Mucosa of descending colon (tissue), 3 donors: ENCODE results near the gene FTO. TPM values are rescaled to one million over a fixed set of nuclear protein-coding genes. Genes with fewer than 3 reads are reported as not detected.

Experiments used
- ATAC-seq: fragments of 200-7000 bp; cut with Tn5 transposase; one replicate; pipeline ENCODE4 v1.9.1; 2020; ENCODE audit warnings: mild to moderate bottlenecking, moderate library complexity
- DNase-seq, 3 donors: peaks; one replicate each; pipeline ENCODE4 v3.0.0-alpha.2; 2020
- H3K36me3 ChIP-seq: fragments of 200-600 bp; one replicate; pipeline ENCODE4 v1.8.0; 2021; ENCODE audit warnings: low read depth, mild to moderate bottlenecking
- H3K4me1 ChIP-seq: fragments of 200-600 bp; one replicate; pipeline ENCODE4 v1.8.0; 2021; ENCODE audit warnings: low read depth, mild to moderate bottlenecking
- H3K4me3 ChIP-seq: fragments of 200-600 bp; one replicate; pipeline ENCODE4 v1.8.0; 2021; ENCODE audit warnings: mild to moderate bottlenecking
- H3K9me3 ChIP-seq: fragments of 200-600 bp; one replicate; pipeline ENCODE4 v1.8.0; 2021; ENCODE audit warnings: mild to moderate bottlenecking
- intact Hi-C, 2 donors: fragments of 100-400 bp; cut with DNase I in 1 of 2; cut with micrococcal nuclease in 1 of 2; formaldehyde crosslinking; loops; one replicate each; pipeline versions ENCODE4 v1.11.0 to v1.11.1; 2022; cut with DNase I, micrococcal nuclease
- total RNA-seq, 3 donors: library from RNA; stranded (reverse); fragmentation: NEBNext Ultra II Directional in 2 of 3; extraction: Animal tissue kit (Norgen Biotek cat#: 25700) in 2 of 3; gene quantifications; one replicate each; pipeline versions ENCODE4 v1.2.1 to v1.2.4, GENCODE V29; 2021 to 2023
- TF ChIP-seq, protein P1 (sequence below): fragments of 200-600 bp; IDR thresholded peaks from one replicate; pipeline ENCODE4 v1.8.0; 2022; ENCODE audit warnings: antibody characterized with exemption, mild to moderate bottlenecking
- donor health status: DM: no; HTN: no; CAD: no; lungs with moderate emphysema.
- donor health status: DM: no; HTN: no; CAD: no.
- donor health status: DM: no; HTN: yes; CAD: no.

The FTO gene
- total RNA-seq, 3 donors from 2014 or later, result 38.0 to 81.7 (median 39.1) TPM

DNA sequence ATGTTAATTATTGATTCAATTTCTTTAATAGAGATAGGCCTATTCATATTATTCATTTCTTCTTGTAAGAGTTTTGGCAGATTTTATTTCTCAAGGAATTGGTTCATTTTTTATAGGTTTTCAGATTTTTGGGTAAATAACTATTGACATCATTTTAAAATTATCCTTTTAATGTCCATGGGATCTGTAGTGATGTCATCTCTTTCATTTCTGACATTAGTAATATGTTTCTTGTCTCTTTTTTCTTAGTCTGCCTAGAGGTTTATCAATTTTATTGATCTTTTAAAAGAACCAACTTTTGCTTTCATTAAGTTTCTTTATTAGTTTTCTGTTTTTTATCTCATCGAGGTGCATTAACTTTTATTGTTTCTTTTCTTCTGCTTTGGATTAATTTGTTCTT, 162.6 kb downstream of the FTO start:
- Histone ChIP-seq H3K4me3 (no peak overlapping the region), H3K9me3 (no peaks in the 10 kb centered on the region), H3K36me3 (no peaks in the 10 kb centered on the region), H3K4me1 (no peaks in the 10 kb centered on the region)
- DNase-seq (no peak), ATAC-seq (no peak)
- TF ChIP-seq, protein P1, sequence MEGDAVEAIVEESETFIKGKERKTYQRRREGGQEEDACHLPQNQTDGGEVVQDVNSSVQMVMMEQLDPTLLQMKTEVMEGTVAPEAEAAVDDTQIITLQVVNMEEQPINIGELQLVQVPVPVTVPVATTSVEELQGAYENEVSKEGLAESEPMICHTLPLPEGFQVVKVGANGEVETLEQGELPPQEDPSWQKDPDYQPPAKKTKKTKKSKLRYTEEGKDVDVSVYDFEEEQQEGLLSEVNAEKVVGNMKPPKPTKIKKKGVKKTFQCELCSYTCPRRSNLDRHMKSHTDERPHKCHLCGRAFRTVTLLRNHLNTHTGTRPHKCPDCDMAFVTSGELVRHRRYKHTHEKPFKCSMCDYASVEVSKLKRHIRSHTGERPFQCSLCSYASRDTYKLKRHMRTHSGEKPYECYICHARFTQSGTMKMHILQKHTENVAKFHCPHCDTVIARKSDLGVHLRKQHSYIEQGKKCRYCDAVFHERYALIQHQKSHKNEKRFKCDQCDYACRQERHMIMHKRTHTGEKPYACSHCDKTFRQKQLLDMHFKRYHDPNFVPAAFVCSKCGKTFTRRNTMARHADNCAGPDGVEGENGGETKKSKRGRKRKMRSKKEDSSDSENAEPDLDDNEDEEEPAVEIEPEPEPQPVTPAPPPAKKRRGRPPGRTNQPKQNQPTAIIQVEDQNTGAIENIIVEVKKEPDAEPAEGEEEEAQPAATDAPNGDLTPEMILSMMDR, result no peak
- intact Hi-C loops, result no loop called here

DNA sequence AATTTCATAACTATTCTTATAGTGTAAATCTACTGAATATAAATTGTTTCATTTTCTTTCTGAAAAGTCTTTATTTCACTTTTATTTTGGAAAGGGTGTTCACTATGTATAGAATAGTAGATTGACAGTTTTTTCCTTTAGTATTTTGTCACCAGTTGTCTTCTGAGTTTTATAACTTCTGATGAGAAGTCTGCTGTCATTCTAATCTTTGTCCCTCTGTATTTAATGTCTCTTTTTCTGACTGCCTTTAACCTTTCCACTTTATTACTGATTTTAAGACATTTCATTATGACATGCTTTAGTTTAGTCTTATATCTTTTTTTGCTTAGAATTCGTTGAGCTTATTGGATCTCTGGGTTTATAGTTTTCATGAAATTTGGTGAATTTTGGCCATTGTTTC, 166.9 kb downstream of the FTO start:
- ATAC-seq, result no peak
- Histone ChIP-seq H3K4me1 (no peaks in the 10 kb centered on the region), H3K36me3 (no peaks in the 10 kb centered on the region), H3K9me3 (no peaks in the 10 kb centered on the region), H3K4me3 (no peak overlapping the region)
- no peak for DNase-seq
- intact Hi-C loops, result no loop called here
- TF ChIP-seq, protein P1, result no peak

DNA sequence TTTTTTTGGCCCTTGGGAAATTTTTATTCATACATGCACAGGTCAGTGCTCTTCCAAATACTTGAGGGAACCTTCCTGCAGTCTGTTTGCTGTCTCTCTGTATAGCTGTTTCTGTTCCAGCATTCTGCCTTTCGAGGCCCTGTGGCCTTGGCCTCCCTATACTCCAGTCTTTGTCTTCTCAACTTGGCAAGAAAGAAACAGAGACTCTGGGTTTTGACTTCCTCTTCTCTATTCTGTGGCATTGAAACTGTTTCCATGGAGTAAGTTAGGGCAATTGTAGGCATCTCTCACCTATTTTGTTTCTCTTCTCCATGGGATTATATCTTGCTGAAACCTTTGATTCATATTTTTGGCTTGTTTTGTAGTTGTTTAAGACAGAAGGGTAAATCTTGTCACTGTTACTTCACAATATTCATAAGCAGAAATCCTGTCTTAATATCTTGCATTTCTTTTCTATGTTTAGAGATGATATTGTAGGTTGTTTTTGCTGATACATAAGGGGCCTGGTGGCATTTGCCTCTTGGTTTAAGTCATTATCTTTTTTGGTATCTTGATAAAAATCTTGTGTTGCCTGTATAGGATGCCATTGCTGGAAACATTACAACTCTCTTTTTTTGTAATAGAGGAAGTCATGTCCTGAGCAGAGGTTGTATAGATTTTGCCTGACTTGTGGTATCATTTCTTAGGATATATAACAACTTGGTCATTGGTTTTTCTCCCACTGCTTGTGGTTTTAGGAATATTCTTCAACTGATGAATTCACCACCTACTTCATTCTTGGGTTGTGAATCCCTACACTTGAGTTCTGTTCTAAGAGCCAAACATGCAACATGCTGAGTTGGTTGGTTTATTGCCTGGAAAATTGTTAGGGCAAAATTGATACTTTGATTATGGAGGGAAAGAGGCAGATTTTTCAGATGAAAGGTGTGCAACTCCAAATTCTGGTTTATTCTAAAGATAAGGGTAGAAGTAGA, 168.6 kb downstream of the FTO start:
- H3K36me3 ChIP-seq, result no peaks in the 10 kb centered on the region
- H3K4me3 ChIP-seq, result no peak overlapping the region
- DNase-seq (no peak), ATAC-seq (no peak)
- H3K9me3 ChIP-seq, result no peaks in the 10 kb centered on the region
- intact Hi-C loops, result no loop called here
- TF ChIP-seq, protein P1, result no peak
- no peaks in the 10 kb centered on the region for H3K4me1 ChIP-seq

GRCh38 chr16:53876811-53877210, 172.9 kb downstream of the FTO start:
- TF ChIP-seq, protein P1, result no peak
- ATAC-seq (no peak), DNase-seq (no peak)
- H3K4me1 ChIP-seq, result no peaks in the 10 kb centered on the region
- H3K36me3 ChIP-seq, result no peaks in the 10 kb centered on the region
- H3K9me3 ChIP-seq, result no peaks in the 10 kb centered on the region
- no peak overlapping the region for H3K4me3 ChIP-seq
- intact Hi-C loops, result no loop called here

DNA sequence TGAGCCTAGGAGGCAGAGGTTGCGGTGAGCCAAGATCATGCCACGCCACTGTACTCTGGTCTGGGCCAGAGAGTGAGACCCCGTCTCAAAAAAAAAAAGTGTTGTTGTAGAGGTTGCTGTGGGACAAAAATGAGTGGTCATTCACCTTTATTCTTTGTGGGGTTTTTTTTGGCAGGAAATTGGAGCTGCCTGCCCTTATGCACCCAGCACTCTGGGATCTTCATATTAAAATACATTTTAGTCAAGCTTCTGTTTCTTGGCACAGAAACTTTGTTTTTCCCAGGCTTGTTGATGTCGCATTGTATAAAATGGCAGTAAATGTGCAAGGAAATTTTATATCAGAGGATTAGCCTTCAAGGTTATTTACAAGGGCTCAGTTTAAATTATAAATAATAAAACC, 174.3 kb downstream of the FTO start:
- intact Hi-C loops, result no loop called here

More for the DNA sequence above, 174.3 kb downstream of the FTO start:
- DNase-seq, result no peak
- Histone ChIP-seq H3K36me3 (no peaks in the 10 kb centered on the region), H3K9me3 (no peaks in the 10 kb centered on the region), H3K4me3 (no peak overlapping the region), H3K4me1 (no peaks in the 10 kb centered on the region)
- TF ChIP-seq, protein P1, result no peak
- ATAC-seq, result no peak
